Right lobe of liver (tissue), 6 donors: Measurements from ENCODE around the gene GABRR1. TPM values are rescaled to one million over a fixed set of nuclear protein-coding genes. Genes with fewer than 3 reads are reported as not detected.

ENCODE experiments used
- ATAC-seq, 4 donors: fragments of 200-7000 bp; cut with Tn5 transposase; one replicate each; pipeline ENCODE4 v1.9.1; 2020; ENCODE audit warnings: mild to moderate bottlenecking in 4 of 4, moderate library complexity in 4 of 4
- DNase-seq, 3 donors: peaks; one replicate each; pipeline ENCODE4 v3.0.0-alpha.2; 2020
- H3K27ac ChIP-seq, 3 donors: fragments of 200-600 bp; one replicate each; pipeline ENCODE4 v1.8.0; 2022
- H3K27me3 ChIP-seq, 2 donors: fragments of 200-600 bp; one replicate each; pipeline ENCODE4 v1.8.0; 2022
- H3K36me3 ChIP-seq, 4 donors: fragments of 200-600 bp; sonication (generic) in 1 of 4; one replicate each; pipeline versions ENCODE4 v1.5.1 to v1.8.0; 2017 to 2022; ENCODE audit warnings: control low read depth in 1 of 4
- H3K4me1 ChIP-seq, 4 donors: fragments of 200-600 bp; sonication (generic) in 1 of 4; one replicate each; pipeline versions ENCODE4 v1.5.1 to v1.8.0; 2017 to 2022; ENCODE audit warnings: control low read depth in 1 of 4
- H3K4me3 ChIP-seq, 3 donors: fragments of 200-600 bp; one replicate each; pipeline ENCODE4 v1.8.0; 2022
- H3K9me3 ChIP-seq, 4 donors: fragments of 200-600 bp; sonication (generic) in 1 of 4; one replicate each; pipeline versions ENCODE4 v1.5.1 to v1.8.0; 2017 to 2022; ENCODE audit warnings: control low read depth in 1 of 4
- POLR2A ChIP-seq: fragments of 450-650 bp; IDR thresholded peaks from one replicate; pipeline ENCODE4 v1.6.1; 2017; ENCODE audit warnings: antibody characterized with exemption, mild to moderate bottlenecking
- WGBS: methylation state at CpG from one replicate; pipeline ENCODE4 v1.1.6; 2018; ENCODE audit warnings: low coverage, low lambda C conversion rate; ENCODE audit not compliant: insufficient coverage; ENCODE audit errors: missing lambda C conversion rate; 5-methylcytosine and 5-hydroxymethylcytosine counted together
- intact Hi-C, 2 donors: fragments of 100-400 bp; cut with DNase I; formaldehyde crosslinking; loops; one replicate each; pipeline versions ENCODE4 v1.11.2 to v1.14.1; 2022
- total RNA-seq, 6 experiments: library from RNA; depleted of rRNA in 2 of 6; stranded (reverse); fragments of >200 nt in 2 of 6; fragmentation: NEBNext Ultra II Directional in 3 of 6; extraction: Animal tissue kit (Norgen Biotek cat#: 25700) in 3 of 6; gene quantifications; one replicate each; pipeline versions ENCODE4 v1.1.0 to v1.2.4, GENCODE V29; 2016 to 2023
- TF ChIP-seq, protein P1 (sequence below), 4 donors: fragments of 200-600 bp in 3 of 4; fragments of 450-650 bp in 1 of 4; IDR thresholded peaks; one replicate each; pipeline versions ENCODE4 v1.5.1 to v1.8.0; 2016 to 2022; ENCODE audit warnings: antibody characterized with exemption in 4 of 4, mild to moderate bottlenecking in 2 of 4
- donor health status: DM: no; HTN: yes; CAD: no.
- donor health status: DM: no; HTN: no; CAD: no.
- donor health status: DM: no; HTN: no; CAD: no.
- donor health status: DM: no; HTN: yes; CAD: no.
- donor health status: DM: no; HTN: yes; CAD: no.

GABRR1 gene
- total RNA-seq, 6 experiments from 2014 or later = not detected

DNA sequence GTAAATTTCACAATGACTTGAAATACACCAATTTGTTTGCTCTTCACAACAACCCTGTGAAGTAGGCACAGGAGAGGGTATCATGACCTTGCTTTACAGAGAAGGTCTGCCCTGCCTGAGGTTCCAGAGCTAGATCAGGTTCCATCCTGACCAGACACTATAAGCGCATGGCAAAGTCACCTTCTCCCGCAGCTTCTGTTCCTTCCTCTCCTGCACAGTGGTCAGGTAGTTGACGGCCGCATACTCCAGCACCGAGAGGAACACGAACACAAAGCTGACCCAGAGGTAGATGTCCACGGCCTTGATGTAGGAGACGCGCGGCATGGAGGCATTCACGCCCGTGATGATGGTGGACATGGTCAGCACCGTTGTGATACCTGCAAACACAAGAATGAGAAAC lies 37.0 kb downstream of the GABRR1 start:
- ATAC-seq (no peak), DNase-seq (no peak)
- Histone ChIP-seq H3K9me3 (no peaks in the 10 kb centered on the region), H3K36me3 (no peaks in the 10 kb centered on the region), H3K27me3 (no peaks in the 10 kb centered on the region), H3K27ac (no peak overlapping the region), H3K4me1 (no peaks in the 10 kb centered on the region), H3K4me3 (no peak overlapping the region)
- intact Hi-C loops = no loop called here
- TF ChIP-seq POLR2A = no peak
- TF ChIP-seq, protein P1, sequence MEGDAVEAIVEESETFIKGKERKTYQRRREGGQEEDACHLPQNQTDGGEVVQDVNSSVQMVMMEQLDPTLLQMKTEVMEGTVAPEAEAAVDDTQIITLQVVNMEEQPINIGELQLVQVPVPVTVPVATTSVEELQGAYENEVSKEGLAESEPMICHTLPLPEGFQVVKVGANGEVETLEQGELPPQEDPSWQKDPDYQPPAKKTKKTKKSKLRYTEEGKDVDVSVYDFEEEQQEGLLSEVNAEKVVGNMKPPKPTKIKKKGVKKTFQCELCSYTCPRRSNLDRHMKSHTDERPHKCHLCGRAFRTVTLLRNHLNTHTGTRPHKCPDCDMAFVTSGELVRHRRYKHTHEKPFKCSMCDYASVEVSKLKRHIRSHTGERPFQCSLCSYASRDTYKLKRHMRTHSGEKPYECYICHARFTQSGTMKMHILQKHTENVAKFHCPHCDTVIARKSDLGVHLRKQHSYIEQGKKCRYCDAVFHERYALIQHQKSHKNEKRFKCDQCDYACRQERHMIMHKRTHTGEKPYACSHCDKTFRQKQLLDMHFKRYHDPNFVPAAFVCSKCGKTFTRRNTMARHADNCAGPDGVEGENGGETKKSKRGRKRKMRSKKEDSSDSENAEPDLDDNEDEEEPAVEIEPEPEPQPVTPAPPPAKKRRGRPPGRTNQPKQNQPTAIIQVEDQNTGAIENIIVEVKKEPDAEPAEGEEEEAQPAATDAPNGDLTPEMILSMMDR (IDR thresholded peaks at IDR 0.05) = no peak
- WGBS = no CpG with 5 or more reads among the region's 13 CpGs

DNA sequence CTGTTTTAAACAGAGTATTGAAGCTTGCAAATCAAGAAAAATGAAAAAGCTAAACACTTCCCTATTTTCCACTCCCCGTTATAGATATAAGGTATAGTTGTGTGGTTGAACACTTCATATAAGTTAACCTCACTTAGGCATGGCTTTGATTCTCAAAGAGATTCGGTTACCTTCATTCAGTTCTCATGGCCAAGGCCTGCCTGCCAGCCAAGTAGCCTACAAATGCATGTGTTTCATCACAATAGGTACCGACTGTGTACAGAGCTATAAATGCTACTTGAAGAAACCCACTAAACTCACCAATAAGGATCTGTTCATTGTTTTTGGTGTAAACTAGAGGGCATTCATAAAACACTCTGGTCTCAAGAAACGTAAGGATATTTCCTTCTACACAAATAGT lies 43.5 kb downstream of the GABRR1 start:
- 74% methylated on average over 4 of the region's 4 CpGs for WGBS
- H3K4me1 ChIP-seq = no peaks in the 10 kb centered on the region
- TF ChIP-seq, protein P1 (IDR thresholded peaks at IDR 0.05) = no peak
- TF ChIP-seq POLR2A = no peak
- intact Hi-C loops = no loop called here
- H3K36me3 ChIP-seq = no peaks in the 10 kb centered on the region
- no peak overlapping the region for H3K4me3 ChIP-seq
- H3K27ac ChIP-seq = no peak overlapping the region
- no peaks in the 10 kb centered on the region for H3K27me3 ChIP-seq
- H3K9me3 ChIP-seq = no peaks in the 10 kb centered on the region
- no peak for DNase-seq
- no peak for ATAC-seq

GRCh38 chr6:89172131-89172530 lies 45.0 kb downstream of the GABRR1 start:
- no peaks in the 10 kb centered on the region for H3K9me3 ChIP-seq
- no peaks in the 10 kb centered on the region for H3K4me1 ChIP-seq
- H3K4me3 ChIP-seq = no peak overlapping the region
- WGBS = 74% methylated on average over 5 of the region's 6 CpGs
- H3K27ac ChIP-seq = no peak overlapping the region
- ATAC-seq (no peak), DNase-seq (no peak)
- H3K36me3 ChIP-seq = no peaks in the 10 kb centered on the region
- no peaks in the 10 kb centered on the region for H3K27me3 ChIP-seq
- intact Hi-C loops = no loop called here
- no peak for TF ChIP-seq POLR2A
- TF ChIP-seq, protein P1 (IDR thresholded peaks at IDR 0.05) = no peak

GRCh38 chr6:89162047-89162371 lies 55.1 kb downstream of the GABRR1 start:
- H3K4me1 ChIP-seq = no peaks in the 10 kb centered on the region
- WGBS = 79% methylated on average over 4 of the region's 4 CpGs
- intact Hi-C loops = no loop called here
- H3K27me3 ChIP-seq = no peaks in the 10 kb centered on the region
- TF ChIP-seq POLR2A = no peak
- TF ChIP-seq, protein P1 (IDR thresholded peaks at IDR 0.05) = no peak
- H3K27ac ChIP-seq = peak overlapping the region in 1 of 3 donors; percentile 0
- no peaks in the 10 kb centered on the region for H3K9me3 ChIP-seq
- H3K36me3 ChIP-seq = peaks cover 0 to 11% (median 1%) of the 10 kb centered on the region in 4 donors
- DNase-seq (no peak), ATAC-seq (no peak)
- no peak overlapping the region for H3K4me3 ChIP-seq
